Type B pancreatic cell (in vitro differentiated cells): ENCODE measurements around the gene TMEM74B. TPM values are rescaled to one million over a fixed set of nuclear protein-coding genes. Genes with fewer than 3 reads are reported as not detected.
"Not testable (repeated sequence)": the region's sequence is repeated elsewhere in the genome, so short reads cannot be mapped to it uniquely, and the experiment has no call there.

Experiments used
- DNase-seq: peaks from one replicate; pipeline ENCODE4 v3.0.0; 2021; ENCODE audit warnings: mixed read lengths; ENCODE audit not compliant: unreplicated experiment; ENCODE audit errors: extremely low spot score
- H3K27ac Mint-ChIP-seq: 2 replicates; pipeline ENCODE4 v1.8.0; 2021; ENCODE audit warnings: mild to moderate bottlenecking, mixed read lengths
- H3K27me3 Mint-ChIP-seq: 2 replicates; pipeline ENCODE4 v1.8.0; 2021; ENCODE audit warnings: mixed read lengths
- H3K36me3 Mint-ChIP-seq: 2 replicates; pipeline ENCODE4 v1.8.0; 2021; ENCODE audit warnings: mixed read lengths
- H3K4me1 Mint-ChIP-seq: one replicate; pipeline ENCODE4 v1.8.0; 2021; ENCODE audit warnings: mixed read lengths; ENCODE audit not compliant: unreplicated experiment
- H3K4me3 Mint-ChIP-seq: 2 replicates; pipeline ENCODE4 v1.8.0; 2021; ENCODE audit warnings: mild to moderate bottlenecking, mixed read lengths
- H3K9me3 Mint-ChIP-seq: 2 replicates; pipeline ENCODE4 v1.8.0; 2021; ENCODE audit warnings: mixed read lengths
- CTCF ChIP-seq: fragments of 200-600 bp; sonication (generic); conservative IDR thresholded peaks from 2 replicates; pipeline ENCODE4 v1.5.0; 2021; ENCODE audit warnings: antibody characterized with exemption, mild to moderate bottlenecking
- total RNA-seq: library from RNA; stranded (reverse); gene quantifications from 2 replicates; pipeline ENCODE4 v1.2.1, GENCODE V29; 2021; ENCODE audit warnings: low replicate concordance

The TMEM74B gene
- total RNA-seq, 1 donor from 2014 or later, result 12.0 TPM

- Mint-ChIP-seq H3K4me1 (no peaks in the 10 kb centered on the region), H3K36me3 (no peaks in the 10 kb centered on the region), H3K4me3 (peak overlapping the region; percentile 67), H3K27me3 (peaks cover 47% of the 10 kb centered on the region), H3K27ac (no peak overlapping the region), H3K9me3 (no peaks in the 10 kb centered on the region)
- no peak for DNase-seq
- TF ChIP-seq CTCF, result no peak
Measured at GRCh38 chr20:1224205-1224890, 39.6 kb upstream of the TMEM74B start.

GRCh38 chr20:1222750-1223149 is 38.0 kb upstream of the TMEM74B start:
- peaks cover 51% of the 10 kb centered on the region for H3K27me3 Mint-ChIP-seq
- H3K4me1 Mint-ChIP-seq, H3K4me3 Mint-ChIP-seq, DNase-seq, H3K36me3 Mint-ChIP-seq, H3K27ac Mint-ChIP-seq, H3K9me3 Mint-ChIP-seq: not testable (repeated sequence)

- H3K36me3 Mint-ChIP-seq, H3K27ac Mint-ChIP-seq, H3K9me3 Mint-ChIP-seq, H3K4me3 Mint-ChIP-seq, DNase-seq, H3K4me1 Mint-ChIP-seq: not testable (repeated sequence)
- TF ChIP-seq CTCF, result peak; percentile 40
- peaks cover 61% of the 10 kb centered on the region for H3K27me3 Mint-ChIP-seq
Measured at GRCh38 chr20:1216527-1217427, 32.0 kb upstream of the TMEM74B start.

GRCh38 chr20:1215386-1216170 is 30.8 kb upstream of the TMEM74B start:
- peaks cover 5% of the 10 kb centered on the region for H3K4me1 Mint-ChIP-seq
- H3K4me3 Mint-ChIP-seq, result no peak overlapping the region
- no peaks in the 10 kb centered on the region for H3K9me3 Mint-ChIP-seq
- no peaks in the 10 kb centered on the region for H3K36me3 Mint-ChIP-seq
- no peak overlapping the region for H3K27ac Mint-ChIP-seq
- H3K27me3 Mint-ChIP-seq, result peaks cover 61% of the 10 kb centered on the region
- no peak for TF ChIP-seq CTCF
- no peak for DNase-seq

- DNase-seq, result no peak
- H3K36me3 Mint-ChIP-seq, result no peaks in the 10 kb centered on the region
- H3K4me1 Mint-ChIP-seq, result peaks cover 5% of the 10 kb centered on the region
- no peak overlapping the region for H3K4me3 Mint-ChIP-seq
- H3K27ac Mint-ChIP-seq, result no peak overlapping the region
- TF ChIP-seq CTCF, result no peak
- peaks cover 62% of the 10 kb centered on the region for H3K27me3 Mint-ChIP-seq
- H3K9me3 Mint-ChIP-seq, result no peaks in the 10 kb centered on the region
Measured at GRCh38 chr20:1214838-1215261, 30.1 kb upstream of the TMEM74B start.
